Spleen (tissue), 11 donors: ENCODE results near the gene ADAMTS12. TPM values are rescaled to one million over a fixed set of nuclear protein-coding genes. Genes with fewer than 3 reads are reported as not detected.

Experiments used
- DNase-seq: peaks from one replicate; pipeline ENCODE4 v3.0.0-alpha.2; 2020
- H3K27ac ChIP-seq, 8 donors: fragments of 200-600 bp; sonication (generic) in 7 of 8; 1 replicate in 4 of 8; 2 replicates in 4 of 8; pipeline versions ENCODE4 v1.5.0 to v1.8.0; 2016 to 2021; ENCODE audit warnings: inconsistent platforms in 4 of 8, mild to moderate bottlenecking in 4 of 8, moderate library complexity in 1 of 8
- H3K27me3 ChIP-seq, 7 donors: fragments of 200-600 bp; sonication (generic) in 6 of 7; replicated peaks in 1 of 7; 1 replicate in 4 of 7; 2 replicates in 3 of 7; pipeline versions ENCODE4 v1.5.0 to v1.8.0; 2016 to 2021; ENCODE audit warnings: inconsistent platforms in 3 of 7, mild to moderate bottlenecking in 1 of 7
- H3K36me3 ChIP-seq, 6 donors: fragments of 200-600 bp; sonication (generic) in 5 of 6; 1 replicate in 4 of 6; 2 replicates in 2 of 6; pipeline versions ENCODE4 v1.5.0 to v1.8.0; 2016 to 2021; ENCODE audit warnings: inconsistent platforms in 2 of 6
- H3K4me1 ChIP-seq, 6 donors: fragments of 200-600 bp; sonication (generic) in 5 of 6; 1 replicate in 3 of 6; 2 replicates in 3 of 6; pipeline versions ENCODE4 v1.5.0 to v1.8.0; 2016 to 2021; ENCODE audit warnings: inconsistent platforms in 3 of 6
- H3K4me3 ChIP-seq, 8 donors: fragments of 200-600 bp; sonication (generic) in 7 of 8; 1 replicate in 4 of 8; 2 replicates in 4 of 8; pipeline versions ENCODE4 v1.5.0 to v1.8.0; 2016 to 2021; ENCODE audit warnings: inconsistent platforms in 4 of 8, mild to moderate bottlenecking in 4 of 8, moderate library complexity in 2 of 8
- H3K9me3 ChIP-seq, 8 donors: fragments of 200-600 bp; sonication (generic) in 7 of 8; 1 replicate in 4 of 8; 2 replicates in 4 of 8; pipeline versions ENCODE4 v1.5.0 to v1.8.0; 2016 to 2021; ENCODE audit warnings: inconsistent platforms in 4 of 8
- CTCF ChIP-seq, 11 experiments: fragments of 200-600 bp in 7 of 11; fragments of 450-650 bp in 4 of 11; sonication (generic) in 4 of 11; IDR thresholded peaks in 8 of 11; conservative IDR thresholded peaks in 3 of 11; 1 replicate in 7 of 11; 2 replicates in 4 of 11; pipeline versions ENCODE4 v1.4.0 to v1.8.0; 2016 to 2021; ENCODE audit warnings: antibody characterized with exemption in 11 of 11, inconsistent platforms in 4 of 11, mild to moderate bottlenecking in 1 of 11
- POLR2A ChIP-seq, 3 donors: fragments of 450-650 bp; IDR thresholded peaks; one replicate each; pipeline ENCODE4 v1.5.1; 2017; ENCODE audit warnings: antibody characterized with exemption in 3 of 3, mild to moderate bottlenecking in 1 of 3
- POLR2AphosphoS5 ChIP-seq, 3 donors: sonication (generic); formaldehyde crosslinking; IDR thresholded peaks; one replicate each; pipeline ENCODE4 v1.5.1; 2017; ENCODE audit warnings: antibody characterized with exemption in 3 of 3
- WGBS, 5 donors: extraction: QIAGEN DNeasy Blood & Tissue Kit in 3 of 5; methylation state at CpG; one replicate each; pipeline versions ENCODE4 v1.1.5 to v1.1.7; 2013 to 2018; 5-methylcytosine and 5-hydroxymethylcytosine counted together
- intact Hi-C: fragments of 100-400 bp; cut with DNase I; formaldehyde crosslinking; loops from one replicate; pipeline ENCODE4 v1.15.0; 2023; ENCODE audit warnings: low total_unique reads
- polyA plus RNA-seq, 3 donors: library from polyadenylated mRNA; stranded (reverse); fragments of 200-250 nt; gene quantifications; one replicate each; pipeline ENCODE4 v1.2.1, GENCODE V29; 2013
- total RNA-seq, 7 donors: library from RNA; depleted of rRNA in 3 of 7; stranded (reverse); fragments of >200 nt in 3 of 7; fragmentation: NEBNext Ultra II Directional in 4 of 7; extraction: Animal tissue kit (Norgen Biotek cat#: 25700) in 4 of 7; gene quantifications; one replicate each; pipeline versions ENCODE4 v1.1.0 to v1.2.1, GENCODE V29; 2016 to 2021
- donor health status: healthy with polysubstance abuse.
- donor health status: DM: no; HTN: no; CAD: no; lungs with moderate emphysema.
- donor health status: DM: no; HTN: no; CAD: no.
- donor health status: Bipolar disorder and iron deficiency.
- donor health status: healthy.
- donor health status: DM: no; HTN: no; CAD: no.
- donor health status: DM: yes; HTN: yes; CAD: no.

The ADAMTS12 gene
- total and polyA plus RNA-seq, 10 donors = 0.07 to 4.3 (median 1.4) TPM

GRCh38 chr5:33702867-33703266 lies 188.9 kb downstream of the ADAMTS12 start:
- no peak for TF ChIP-seq CTCF (IDR thresholded peaks at IDR 0.05 in 8 of 11, conservative IDR thresholded peaks at IDR 0.05 in 3 of 11)
- TF ChIP-seq POLR2AphosphoS5 (IDR thresholded peaks at IDR 0.05) = no peak
- TF ChIP-seq POLR2A (IDR thresholded peaks at IDR 0.05) = no peak

GRCh38 chr5:33701951-33702350 lies 189.8 kb downstream of the ADAMTS12 start:
- 65 to 89% (median 77%) methylated on average over 2 of the region's 2 CpGs for WGBS, 5 donors
- Histone ChIP-seq H3K4me3 (no peak overlapping the region), H3K36me3 (no peaks in the 10 kb centered on the region), H3K27me3 (no peaks in the 10 kb centered on the region), H3K9me3 (peaks cover 0 to 7% (median 0%) of the 10 kb centered on the region in 8 donors), H3K27ac (no peak overlapping the region), H3K4me1 (no peaks in the 10 kb centered on the region)
- DNase-seq = no peak
- intact Hi-C loops = no loop called here
- no peak for TF ChIP-seq POLR2AphosphoS5 (IDR thresholded peaks at IDR 0.05)
- no peak for TF ChIP-seq CTCF (IDR thresholded peaks at IDR 0.05 in 8 of 11, conservative IDR thresholded peaks at IDR 0.05 in 3 of 11)
- no peak for TF ChIP-seq POLR2A (IDR thresholded peaks at IDR 0.05)

More at GRCh38 chr5:33702867-33703266, 188.9 kb downstream of the ADAMTS12 start:
- Histone ChIP-seq H3K27me3 (no peaks in the 10 kb centered on the region), H3K9me3 (peaks cover 0 to 16% (median 7%) of the 10 kb centered on the region in 8 donors), H3K4me1 (no peaks in the 10 kb centered on the region), H3K4me3 (no peak overlapping the region), H3K27ac (no peak overlapping the region), H3K36me3 (no peaks in the 10 kb centered on the region)
- no peak for DNase-seq
- intact Hi-C loops = no loop called here
- 83 to 94% (median 87%) methylated on average over 3 of the region's 3 CpGs for WGBS, 5 donors

- WGBS, 5 donors = 69 to 87% (median 78%) methylated on average over 3 of the region's 3 CpGs
- no peak for TF ChIP-seq POLR2A (IDR thresholded peaks at IDR 0.05)
- TF ChIP-seq POLR2AphosphoS5 (IDR thresholded peaks at IDR 0.05) = no peak
- Histone ChIP-seq H3K4me1 (no peaks in the 10 kb centered on the region), H3K9me3 (peaks cover 0 to 5% (median 0%) of the 10 kb centered on the region in 8 donors), H3K27me3 (no peaks in the 10 kb centered on the region), H3K36me3 (no peaks in the 10 kb centered on the region), H3K4me3 (no peak overlapping the region), H3K27ac (no peak overlapping the region)
- DNase-seq = no peak
- intact Hi-C loops = no loop called here
Observed at GRCh38 chr5:33701251-33701650, 190.5 kb downstream of the ADAMTS12 start.

GRCh38 chr5:33696411-33696810 lies 195.4 kb downstream of the ADAMTS12 start:
- H3K27ac ChIP-seq = no peak overlapping the region
- WGBS, 5 donors = 83 to 95% (median 92%) methylated on average over 2 to 3 of the region's 3 CpGs
- H3K9me3 ChIP-seq = peaks cover 0 to 27% (median 19%) of the 10 kb centered on the region in 8 donors
- no peaks in the 10 kb centered on the region for H3K36me3 ChIP-seq
- H3K27me3 ChIP-seq = no peaks in the 10 kb centered on the region
- DNase-seq = no peak
- intact Hi-C loops = no loop called here
- H3K4me1 ChIP-seq = no peaks in the 10 kb centered on the region
- H3K4me3 ChIP-seq = no peak overlapping the region
- TF ChIP-seq POLR2AphosphoS5 (IDR thresholded peaks at IDR 0.05) (no peak), POLR2A (IDR thresholded peaks at IDR 0.05) (no peak), CTCF (IDR thresholded peaks at IDR 0.05 in 8 of 11, conservative IDR thresholded peaks at IDR 0.05 in 3 of 11) (no peak)

GRCh38 chr5:33692980-33693379 lies 198.8 kb downstream of the ADAMTS12 start:
- intact Hi-C loops = no loop called here
- Histone ChIP-seq H3K36me3 (no peaks in the 10 kb centered on the region), H3K9me3 (peaks cover 0 to 27% (median 19%) of the 10 kb centered on the region in 8 donors), H3K27me3 (no peaks in the 10 kb centered on the region), H3K27ac (no peak overlapping the region), H3K4me1 (no peaks in the 10 kb centered on the region), H3K4me3 (no peak overlapping the region)
- TF ChIP-seq POLR2AphosphoS5 (IDR thresholded peaks at IDR 0.05) = no peak
- no peak for TF ChIP-seq POLR2A (IDR thresholded peaks at IDR 0.05)
- no peak for TF ChIP-seq CTCF (IDR thresholded peaks at IDR 0.05 in 8 of 11, conservative IDR thresholded peaks at IDR 0.05 in 3 of 11)
- no peak for DNase-seq
- 91 to 94% (median 92%) methylated on average over 2 of the region's 2 CpGs for WGBS, 5 donors
